ENCODE data around the gene WNT2.
"Not testable (repeated sequence)": the region's sequence is repeated elsewhere in the genome, so short reads cannot be mapped to it uniquely, and the experiment has no call there.

The WNT2 gene

GRCh38 chr7:117302396-117302795 lies 20.5 kb downstream of the WNT2 start:
- DNase-seq, result no peak

- DNase-seq, result not testable (repeated sequence)
Measured at GRCh38 chr7:117300506-117300905, 22.4 kb downstream of the WNT2 start.

GRCh38 chr7:117297606-117298005 lies 25.3 kb downstream of the WNT2 start:
- no peak for DNase-seq

GRCh38 chr7:117296066-117296465 lies 26.8 kb downstream of the WNT2 start:
- DNase-seq, result peak; percentile 6

- no peak for DNase-seq
Measured at GRCh38 chr7:117285826-117286225, 37.0 kb downstream of the WNT2 start.

GRCh38 chr7:117284692-117285091 lies 38.2 kb downstream of the WNT2 start:
- no peak for DNase-seq

GRCh38 chr7:117283779-117284178 lies 39.1 kb downstream of the WNT2 start:
- no peak for DNase-seq

- no peak for DNase-seq
Measured at GRCh38 chr7:117283371-117283770, 39.5 kb downstream of the WNT2 start.

GRCh38 chr7:117282239-117282812 lies 40.5 kb downstream of the WNT2 start:
- no peak for DNase-seq

GRCh38 chr7:117281562-117281961 lies 41.3 kb downstream of the WNT2 start:
- DNase-seq, result no peak

- no peak for DNase-seq
Measured at GRCh38 chr7:117279931-117280557, 42.8 kb downstream of the WNT2 start.

- DNase-seq, result no peak
Measured at GRCh38 chr7:117279203-117279602, 43.7 kb downstream of the WNT2 start.

- DNase-seq, result no peak
Measured at GRCh38 chr7:117278040-117278439, 44.8 kb downstream of the WNT2 start.

GRCh38 chr7:117277576-117277975 lies 45.3 kb downstream of the WNT2 start:
- DNase-seq, result no peak

- DNase-seq, result no peak
Measured at GRCh38 chr7:117274951-117275350, 47.9 kb downstream of the WNT2 start.

GRCh38 chr7:117273814-117274225 lies 49.0 kb downstream of the WNT2 start:
- DNase-seq, result peak; percentile 52

- no peak for DNase-seq
Measured at GRCh38 chr7:117273325-117273724, 49.5 kb downstream of the WNT2 start.

GRCh38 chr7:117272017-117272759 lies 50.7 kb downstream of the WNT2 start:
- DNase-seq, result no peak

GRCh38 chr7:117271566-117271965 lies 51.3 kb downstream of the WNT2 start:
- DNase-seq, result no peak

GRCh38 chr7:117270371-117270770 lies 52.5 kb downstream of the WNT2 start:
- DNase-seq, result no peak

- no peak for DNase-seq
Measured at GRCh38 chr7:117269886-117270285, 53.0 kb downstream of the WNT2 start.

- DNase-seq, result no peak
Measured at GRCh38 chr7:117269417-117269816, 53.4 kb downstream of the WNT2 start.

- no peak for DNase-seq
Measured at GRCh38 chr7:117264716-117265115, 58.1 kb downstream of the WNT2 start.

GRCh38 chr7:117262546-117262945 lies 60.3 kb downstream of the WNT2 start:
- no peak for DNase-seq
